DND-41 (cell line): ENCODE results near the gene ANGPTL1.

Source experiments
- EZH2 ChIP-seq: IDR thresholded peaks from 3 replicates; pipeline ENCODE4 v1.6.1; 2012; ENCODE audit warnings: borderline replicate concordance, low read depth, mild to moderate bottlenecking, moderate library complexity, low read length, inconsistent platforms; ENCODE audit not compliant: severe bottlenecking
- TF ChIP-seq, protein P1 (sequence below): IDR thresholded peaks from 2 replicates; pipeline ENCODE4 v1.5.1; 2012; ENCODE audit warnings: borderline replicate concordance, low read length, moderate library complexity, mild to moderate bottlenecking; ENCODE audit not compliant: poor library complexity, severe bottlenecking; ENCODE audit errors: extremely low read depth

DNA sequence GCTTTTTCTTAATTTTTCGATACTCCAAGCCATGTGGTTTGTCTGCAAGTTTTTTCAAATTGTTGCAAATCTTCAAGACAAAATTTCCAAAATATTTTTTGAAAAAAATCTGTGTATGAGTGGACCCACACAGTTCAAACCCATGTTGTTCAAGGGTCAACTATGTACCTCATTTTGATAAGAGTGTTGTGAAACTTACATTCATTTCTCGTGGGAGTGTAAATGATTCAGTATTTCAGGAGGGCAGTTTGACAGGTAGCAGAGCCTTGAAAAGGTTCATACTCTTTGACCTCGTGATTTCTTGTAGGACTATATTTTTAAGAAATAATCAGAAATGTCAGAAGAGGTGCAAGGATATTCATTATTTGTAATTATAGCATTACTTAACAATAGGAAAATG is 68.0 kb downstream of the ANGPTL1 start:
- TF ChIP-seq, protein P1, sequence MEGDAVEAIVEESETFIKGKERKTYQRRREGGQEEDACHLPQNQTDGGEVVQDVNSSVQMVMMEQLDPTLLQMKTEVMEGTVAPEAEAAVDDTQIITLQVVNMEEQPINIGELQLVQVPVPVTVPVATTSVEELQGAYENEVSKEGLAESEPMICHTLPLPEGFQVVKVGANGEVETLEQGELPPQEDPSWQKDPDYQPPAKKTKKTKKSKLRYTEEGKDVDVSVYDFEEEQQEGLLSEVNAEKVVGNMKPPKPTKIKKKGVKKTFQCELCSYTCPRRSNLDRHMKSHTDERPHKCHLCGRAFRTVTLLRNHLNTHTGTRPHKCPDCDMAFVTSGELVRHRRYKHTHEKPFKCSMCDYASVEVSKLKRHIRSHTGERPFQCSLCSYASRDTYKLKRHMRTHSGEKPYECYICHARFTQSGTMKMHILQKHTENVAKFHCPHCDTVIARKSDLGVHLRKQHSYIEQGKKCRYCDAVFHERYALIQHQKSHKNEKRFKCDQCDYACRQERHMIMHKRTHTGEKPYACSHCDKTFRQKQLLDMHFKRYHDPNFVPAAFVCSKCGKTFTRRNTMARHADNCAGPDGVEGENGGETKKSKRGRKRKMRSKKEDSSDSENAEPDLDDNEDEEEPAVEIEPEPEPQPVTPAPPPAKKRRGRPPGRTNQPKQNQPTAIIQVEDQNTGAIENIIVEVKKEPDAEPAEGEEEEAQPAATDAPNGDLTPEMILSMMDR = no peak
- TF ChIP-seq EZH2 = no peak
